GM21576 (cell line): ENCODE measurements around the gene ELMO2.
"Not testable (repeated sequence)": the region's sequence is repeated elsewhere in the genome, so short reads cannot be mapped to it uniquely, and the experiment has no call there.

Experiments used
- ATAC-seq: cut with Tn5 transposase; IDR thresholded peaks from one replicate; pipeline ENCODE4 v1.9.1; 2021; ENCODE audit warnings: mild to moderate bottlenecking, moderate library complexity; ENCODE audit not compliant: unreplicated experiment

ELMO2 gene

DNA sequence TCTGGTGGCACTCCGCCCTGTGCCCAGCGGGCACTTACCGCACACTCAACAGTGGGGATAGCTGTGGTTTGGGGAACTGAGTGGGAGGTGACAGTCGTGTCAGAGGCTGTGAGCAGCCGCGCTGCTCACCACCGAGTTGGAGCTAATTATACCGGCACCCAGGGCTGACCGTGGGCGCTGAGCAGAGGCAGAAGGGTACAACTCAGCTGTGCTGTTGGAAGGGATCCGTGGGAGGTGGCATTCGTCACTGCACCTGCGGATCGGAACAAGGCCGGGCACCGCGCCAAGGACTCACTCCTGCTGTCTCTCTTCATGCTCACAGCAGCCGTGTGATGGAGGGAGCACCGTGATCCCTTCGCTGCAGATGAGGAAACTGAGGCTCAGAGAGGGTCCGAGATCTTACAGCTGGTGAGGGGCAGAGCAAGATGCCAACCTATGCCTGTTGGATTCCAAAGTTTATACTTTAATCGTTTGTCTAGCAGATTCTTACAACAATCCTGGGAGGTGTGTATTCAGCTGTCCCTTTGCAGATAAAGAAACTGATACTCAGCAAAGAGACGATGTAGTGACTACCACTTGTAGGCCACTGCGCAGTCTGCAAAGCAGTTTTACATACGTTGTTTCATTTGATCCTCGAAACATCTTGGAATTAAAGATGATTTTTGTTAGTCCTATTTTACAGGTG lies 713 bp upstream of the ELMO2 start:
- peak; percentile 35 for ATAC-seq

DNA sequence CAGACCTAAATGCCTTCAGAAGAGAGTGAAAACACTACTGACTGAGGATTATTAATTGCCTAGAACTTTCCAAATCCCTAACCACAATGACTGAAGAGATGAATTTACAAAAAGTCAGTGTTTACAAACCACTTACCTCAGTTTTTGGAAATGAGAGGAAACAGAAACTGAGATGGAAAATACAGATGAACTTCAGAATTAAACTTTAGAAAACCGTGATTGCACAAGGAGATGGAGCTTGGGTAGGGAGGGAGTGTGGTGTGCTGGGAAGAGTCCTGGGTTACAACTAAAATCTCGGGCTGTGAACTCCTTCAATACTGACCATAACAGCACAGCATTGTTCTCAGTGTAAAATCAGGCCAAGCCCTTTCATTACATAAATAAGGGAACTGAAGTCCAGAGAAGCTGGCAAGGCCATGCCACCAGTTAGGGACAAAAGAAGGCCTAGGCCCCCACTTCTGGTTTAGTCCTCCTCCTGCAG lies 4.0 kb downstream of the ELMO2 start:
- ATAC-seq: no peak

DNA sequence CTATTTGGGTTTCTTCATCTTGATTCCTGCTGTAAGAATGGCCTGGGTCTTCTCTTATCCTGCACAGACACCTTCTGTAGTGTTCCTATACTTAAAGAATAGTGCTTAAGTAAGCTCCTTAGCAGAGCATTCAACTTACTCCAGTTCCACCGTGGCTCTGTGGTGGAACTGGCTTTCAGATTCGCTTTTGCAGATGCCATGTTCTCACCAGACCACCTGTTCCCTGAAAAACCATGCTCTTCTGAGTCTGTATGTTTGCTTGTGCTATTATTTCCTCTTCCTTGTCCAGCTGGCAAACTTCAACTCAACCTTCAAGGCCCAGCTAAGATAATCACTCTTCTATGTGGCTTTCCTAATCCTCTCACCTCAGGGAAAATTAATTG lies 4.9 kb downstream of the ELMO2 start:
- no peak for ATAC-seq

DNA sequence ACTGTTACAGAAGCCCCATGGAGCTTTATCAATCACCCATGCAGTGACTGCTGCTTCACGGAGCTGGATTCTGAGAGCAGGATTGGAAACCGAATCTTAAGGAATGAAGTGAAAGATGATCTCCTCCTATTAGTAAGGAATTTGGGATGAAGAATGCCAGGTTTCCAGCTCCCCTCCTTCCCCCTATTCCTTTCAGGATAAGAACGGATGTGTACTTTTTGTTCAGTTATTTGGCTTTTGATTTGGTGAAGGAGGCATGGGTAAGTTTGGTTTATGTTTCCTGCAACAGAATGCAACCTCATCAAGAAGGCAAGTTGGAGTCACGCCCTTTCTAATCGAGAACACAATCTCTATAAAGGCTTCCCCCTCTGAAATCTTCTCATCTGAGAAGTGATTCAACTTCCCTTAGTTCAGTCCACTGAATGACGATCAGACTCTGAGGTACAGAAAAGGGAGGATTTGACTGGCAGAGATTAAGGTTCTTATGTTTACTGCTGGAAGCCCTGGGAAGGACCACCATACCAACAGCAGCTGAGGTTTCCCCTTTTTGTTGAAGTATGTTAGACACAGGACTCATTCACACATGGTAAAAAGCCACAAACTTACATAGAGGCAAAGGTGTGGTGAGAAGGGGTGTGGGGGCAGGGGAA lies 5.5 kb downstream of the ELMO2 start:
- ATAC-seq: no peak

DNA sequence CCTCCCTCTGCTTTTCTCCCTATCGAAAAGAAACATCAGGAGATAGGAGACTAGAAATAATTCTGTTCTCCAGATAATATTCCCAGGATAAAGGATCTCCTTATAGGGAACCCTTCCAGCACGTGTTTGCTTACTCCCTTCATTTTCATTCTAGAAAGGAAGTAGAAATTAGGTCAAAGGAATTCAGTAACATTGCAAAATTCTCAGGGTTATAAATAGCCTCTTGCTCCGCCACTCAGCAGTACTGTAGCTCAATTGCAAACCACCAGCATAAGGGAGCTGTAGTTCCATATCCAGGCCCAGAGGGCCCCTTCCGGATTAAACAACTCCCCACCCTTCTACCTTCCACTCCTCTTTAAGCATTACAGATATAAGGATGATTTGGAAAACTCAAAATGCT lies 6.2 kb downstream of the ELMO2 start:
- no peak for ATAC-seq

DNA sequence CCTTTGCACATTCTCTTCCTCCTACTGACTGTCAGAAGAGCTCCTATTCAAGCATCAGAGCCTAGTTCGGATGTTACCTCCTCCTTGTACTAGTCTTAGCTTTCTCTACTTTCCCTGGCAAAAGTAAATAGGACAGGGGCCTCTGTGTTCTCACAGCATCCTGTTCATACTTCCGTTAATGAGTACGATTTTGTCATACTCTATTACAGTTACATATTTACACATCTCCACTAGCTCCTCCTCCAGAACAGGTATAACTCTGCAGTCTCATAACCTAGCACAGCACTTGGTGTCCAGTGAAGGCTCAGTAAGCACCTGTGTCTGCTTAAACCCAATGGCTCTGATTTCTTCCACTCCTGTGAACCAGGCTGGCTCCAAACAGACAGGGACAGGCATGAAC lies 7.0 kb downstream of the ELMO2 start:
- ATAC-seq: no peak

DNA sequence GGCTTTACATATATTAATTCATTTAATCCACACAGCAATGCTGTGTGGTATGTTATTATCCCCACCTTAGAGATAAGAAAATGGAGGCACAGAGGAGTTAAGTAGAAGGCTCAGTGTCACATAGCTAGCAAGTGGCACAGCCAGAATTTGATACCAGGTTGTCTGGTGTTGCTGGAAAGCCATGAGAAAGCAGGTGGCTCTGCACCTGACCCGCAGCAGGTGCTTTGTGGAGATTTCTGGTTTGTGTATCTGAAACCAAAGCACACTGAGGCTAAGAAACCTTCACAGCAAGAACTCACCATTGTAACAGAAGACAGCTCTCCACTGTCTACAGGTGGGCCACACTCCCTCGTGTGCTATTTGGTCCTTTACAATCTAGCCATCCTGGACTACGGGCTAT lies 7.5 kb downstream of the ELMO2 start:
- ATAC-seq: no peak

DNA sequence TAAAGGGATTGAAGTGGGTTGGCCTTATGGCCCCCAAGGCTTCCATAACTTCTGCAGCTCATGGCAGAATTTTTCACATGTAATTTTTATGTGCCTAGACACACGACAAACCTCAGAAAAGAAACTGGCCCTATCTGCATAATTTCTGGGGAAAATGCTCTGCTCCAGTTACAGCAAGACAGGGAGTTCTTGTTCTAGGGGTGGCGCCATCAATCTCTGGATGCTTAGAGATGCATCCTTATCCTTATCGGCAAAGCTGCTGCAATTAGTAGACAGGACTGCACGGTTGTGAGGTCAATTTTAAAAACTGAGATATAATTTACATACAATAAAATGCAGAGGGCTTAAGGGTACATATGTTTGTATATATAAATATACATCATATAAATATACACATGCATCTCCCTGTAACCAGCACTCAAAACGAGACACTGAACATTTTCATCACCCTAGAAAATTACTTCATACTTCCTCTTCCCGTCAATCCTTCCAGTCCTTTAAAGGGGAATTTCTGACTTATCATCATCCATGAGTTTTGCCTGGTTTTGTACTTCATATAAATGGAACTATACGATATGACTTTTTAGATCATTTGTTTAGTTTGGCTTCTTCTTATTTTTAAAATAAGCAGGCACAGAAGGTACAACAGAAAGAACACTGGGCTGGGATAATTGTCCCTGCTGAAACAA lies 10.2 kb downstream of the ELMO2 start:
- no peak for ATAC-seq

DNA sequence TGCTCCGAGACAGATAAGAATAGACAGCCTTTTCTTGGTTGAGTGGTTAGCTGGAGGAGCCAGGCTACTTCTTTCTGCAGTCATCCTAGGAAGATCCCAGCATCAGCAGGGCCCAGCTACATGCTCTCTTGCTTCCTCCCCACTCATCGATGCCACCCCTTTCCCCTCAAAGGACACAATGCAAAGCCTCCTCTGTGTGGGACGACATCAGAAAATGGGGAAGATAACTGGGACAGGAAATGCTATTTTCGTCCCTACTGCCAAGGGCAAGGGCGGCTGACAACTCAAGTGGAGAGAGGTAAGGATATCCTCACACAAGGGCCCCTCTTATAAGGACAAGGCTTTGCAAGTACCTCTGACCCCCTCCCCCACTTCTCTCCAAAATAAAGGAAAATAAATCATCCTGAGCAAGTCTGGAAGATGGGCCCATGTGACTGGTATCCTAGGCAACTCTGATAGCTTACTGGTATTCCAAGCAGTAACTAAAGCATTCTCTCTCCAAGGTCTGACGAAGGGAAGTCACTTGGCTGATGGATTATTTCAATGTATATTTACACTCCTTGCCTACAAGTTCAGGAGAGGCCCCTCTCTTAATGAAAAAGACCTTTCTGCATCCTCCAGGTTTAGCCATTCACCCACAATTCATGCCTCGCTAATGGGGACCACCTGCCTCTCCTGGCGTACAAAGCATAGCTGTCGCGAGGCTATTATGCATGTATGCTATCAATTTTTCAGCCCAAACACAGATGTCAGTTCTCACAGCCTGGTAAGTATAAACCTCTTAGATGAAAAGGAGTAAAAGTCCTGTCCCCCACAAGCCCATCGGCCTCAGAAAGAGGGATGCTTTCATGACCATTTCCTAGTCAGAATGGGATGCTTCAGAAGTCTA lies 11.3 kb downstream of the ELMO2 start:
- no peak for ATAC-seq

DNA sequence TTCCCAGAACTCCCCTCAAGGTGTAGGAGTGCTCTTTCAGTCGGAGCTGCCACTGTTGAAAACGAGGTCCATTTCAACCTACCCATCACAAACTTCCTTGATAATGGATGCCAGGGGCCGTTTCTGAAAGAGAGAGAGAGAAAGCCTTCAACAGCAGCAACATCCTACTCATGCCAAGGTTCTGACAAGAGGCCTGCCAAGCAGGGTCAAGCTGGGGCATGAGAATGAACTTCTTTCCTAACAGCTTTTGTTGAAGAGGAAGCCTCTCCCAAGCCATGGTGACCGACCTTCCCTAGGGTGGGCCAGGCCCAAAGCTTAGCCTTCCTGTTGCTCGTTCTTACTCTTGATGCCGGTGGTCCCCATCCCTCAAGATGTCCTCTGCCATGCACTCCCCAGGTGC lies 12.4 kb downstream of the ELMO2 start:
- no peak for ATAC-seq

DNA sequence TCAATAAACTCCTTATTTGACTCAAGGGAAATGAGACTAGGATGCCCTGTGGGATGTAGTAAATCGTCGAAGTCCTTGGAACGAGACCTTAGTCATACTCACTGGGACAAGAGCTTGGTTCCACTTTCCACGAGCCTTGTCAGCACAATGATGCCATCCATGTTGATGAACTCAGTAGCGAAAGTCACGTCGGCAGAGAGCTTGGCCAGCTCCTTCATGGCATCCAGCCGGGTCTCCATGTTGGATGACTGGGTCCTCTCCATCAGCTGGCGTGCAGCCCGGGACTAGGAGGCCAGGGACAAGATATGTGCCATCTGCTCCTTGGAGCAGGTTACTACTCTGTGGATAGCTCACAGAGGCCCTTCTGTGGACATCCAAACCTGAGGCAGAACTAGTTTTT lies 17.5 kb downstream of the ELMO2 start:
- ATAC-seq: no peak

DNA sequence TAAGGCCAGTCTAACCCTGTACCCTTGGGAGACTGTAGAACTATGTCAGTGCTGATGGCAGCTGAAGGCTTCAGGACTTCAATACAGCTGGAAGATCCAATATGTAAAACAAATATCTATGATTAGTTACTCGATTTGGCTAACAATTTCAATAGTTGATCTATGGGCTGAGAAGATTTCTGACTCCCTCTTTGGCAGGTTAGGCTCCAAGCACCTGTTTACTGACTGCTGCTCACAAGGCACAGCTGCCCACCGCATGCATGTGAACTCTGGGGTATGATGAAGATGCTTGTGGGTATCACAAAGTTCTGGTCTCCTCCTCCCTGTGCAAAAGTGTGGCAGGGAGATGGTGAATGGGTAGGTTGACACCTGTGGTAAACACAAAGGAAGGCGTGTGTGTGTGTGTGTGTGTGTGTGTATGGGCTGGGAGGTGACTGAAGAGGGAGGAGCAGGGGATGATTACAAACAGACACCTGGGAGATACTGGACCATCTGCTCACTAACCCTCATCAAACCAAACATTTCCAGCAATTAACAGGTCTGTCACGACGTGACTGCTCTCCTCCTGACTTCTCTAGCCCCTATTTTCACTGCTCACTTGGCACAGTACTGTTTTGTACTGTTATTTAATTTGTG lies 18.1 kb downstream of the ELMO2 start:
- ATAC-seq: no peak

DNA sequence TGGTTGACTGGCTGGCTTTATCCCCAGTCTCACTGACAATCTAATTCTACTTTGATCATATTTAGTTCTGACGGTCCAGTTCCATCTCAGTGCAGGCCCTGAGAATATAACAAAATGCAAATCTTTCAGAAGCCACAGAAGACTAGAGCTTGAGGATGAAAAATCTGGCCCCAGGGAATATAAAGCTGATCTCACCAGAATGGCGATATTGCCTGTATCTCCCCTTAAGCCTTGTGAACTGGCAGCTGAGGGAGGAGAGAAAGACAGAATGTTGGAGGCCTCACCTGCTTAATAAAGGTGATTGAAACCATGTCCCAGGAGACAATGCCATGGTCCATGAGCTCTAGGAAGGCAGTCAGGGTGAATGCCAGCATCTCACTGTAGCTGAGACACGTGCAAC lies 19.4 kb downstream of the ELMO2 start:
- ATAC-seq: not testable (repeated sequence)

DNA sequence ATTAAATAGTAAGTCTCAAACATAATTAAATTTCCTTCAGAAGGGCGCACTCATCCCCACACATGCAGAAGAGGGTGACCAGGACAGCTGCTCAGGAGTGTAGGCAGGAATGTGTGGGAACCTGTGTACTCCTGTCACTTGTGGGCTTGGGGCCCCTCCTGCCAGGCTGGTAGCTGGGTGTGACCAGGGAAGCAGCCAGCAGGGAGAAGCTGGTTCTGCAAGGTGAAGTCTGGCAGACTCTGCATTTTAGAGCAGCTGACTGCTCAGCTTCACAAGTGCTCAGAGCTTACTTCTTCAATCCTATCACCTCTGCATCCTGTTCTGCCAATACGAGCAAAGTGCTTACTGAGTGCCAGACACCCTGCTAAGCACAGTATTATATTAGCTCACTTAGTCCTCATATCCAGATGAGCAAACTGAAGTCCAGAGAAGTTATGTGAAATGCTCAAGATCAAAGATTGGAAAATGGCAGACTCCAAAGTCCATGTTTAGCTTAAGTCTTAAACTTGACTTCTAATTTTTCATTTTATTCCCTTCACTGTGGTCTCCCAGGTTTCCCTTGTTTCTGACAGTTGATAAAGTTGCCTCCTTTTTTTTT lies 27.9 kb downstream of the ELMO2 start:
- no peak for ATAC-seq

DNA sequence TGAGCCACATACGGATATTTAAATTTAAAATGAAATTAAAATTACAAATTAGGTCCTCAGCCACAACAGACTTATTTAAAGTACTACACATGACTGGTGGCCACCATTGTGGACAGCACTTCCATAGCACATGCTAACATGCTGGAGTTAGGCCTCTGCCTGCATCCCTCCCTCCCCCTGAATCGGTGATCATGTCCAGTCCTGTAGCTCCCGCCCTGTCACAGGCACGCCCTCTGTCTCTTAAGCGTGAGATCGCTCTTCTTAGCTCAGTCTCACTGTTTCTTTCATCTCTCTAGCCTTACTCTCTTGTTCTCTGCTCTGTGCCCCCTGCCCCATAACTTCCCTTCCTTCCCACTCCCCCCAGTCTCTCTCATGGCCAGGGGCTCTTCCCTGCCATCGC lies 28.9 kb downstream of the ELMO2 start:
- no peak for ATAC-seq

DNA sequence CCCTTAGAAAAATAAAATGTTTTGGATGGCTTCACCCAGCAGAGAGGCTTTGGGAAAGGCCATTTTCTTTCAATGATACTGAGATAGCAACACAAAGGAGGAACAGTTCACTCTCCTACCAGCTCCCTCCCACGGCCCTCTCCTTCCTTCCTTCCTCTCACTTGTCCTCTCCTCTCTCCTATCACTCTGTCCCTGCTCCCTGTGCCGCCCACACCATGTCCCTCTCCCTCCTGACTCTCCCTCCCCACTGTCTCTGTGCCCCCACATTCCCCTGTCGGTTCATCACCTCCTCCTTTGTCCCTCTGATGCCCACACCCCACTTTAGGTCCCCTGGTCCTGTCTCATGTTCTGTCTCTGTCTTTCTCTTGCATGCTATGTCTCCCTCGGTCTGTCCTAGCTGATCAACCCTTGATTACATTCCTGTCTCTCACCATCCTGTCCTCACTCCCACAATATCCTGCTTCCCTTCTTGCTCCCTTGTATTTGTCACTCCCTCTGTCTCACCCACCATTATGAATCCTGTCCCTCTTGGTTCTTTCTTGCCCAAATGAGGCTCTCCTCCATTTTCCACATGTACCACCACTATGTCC lies 30.1 kb downstream of the ELMO2 start:
- ATAC-seq: no peak

DNA sequence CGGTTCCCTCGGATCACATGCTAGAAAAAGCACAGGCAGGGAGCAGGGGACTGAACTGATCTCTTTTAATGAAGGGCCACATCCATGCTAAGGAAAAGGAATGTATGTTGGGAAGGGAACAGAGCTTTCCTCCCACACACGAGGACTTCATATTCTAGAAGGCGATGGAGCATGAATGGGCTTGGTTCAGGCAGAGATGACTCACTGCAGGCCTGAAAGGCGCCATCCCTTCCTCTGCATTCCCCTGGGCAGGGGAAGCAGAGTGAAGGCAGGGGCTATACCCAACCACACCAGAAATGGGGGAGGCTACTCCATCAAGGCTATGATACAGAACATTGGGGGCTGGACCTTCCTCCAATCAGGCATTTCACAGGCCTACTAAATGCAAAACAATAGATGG lies 30.6 kb downstream of the ELMO2 start:
- ATAC-seq: no peak

DNA sequence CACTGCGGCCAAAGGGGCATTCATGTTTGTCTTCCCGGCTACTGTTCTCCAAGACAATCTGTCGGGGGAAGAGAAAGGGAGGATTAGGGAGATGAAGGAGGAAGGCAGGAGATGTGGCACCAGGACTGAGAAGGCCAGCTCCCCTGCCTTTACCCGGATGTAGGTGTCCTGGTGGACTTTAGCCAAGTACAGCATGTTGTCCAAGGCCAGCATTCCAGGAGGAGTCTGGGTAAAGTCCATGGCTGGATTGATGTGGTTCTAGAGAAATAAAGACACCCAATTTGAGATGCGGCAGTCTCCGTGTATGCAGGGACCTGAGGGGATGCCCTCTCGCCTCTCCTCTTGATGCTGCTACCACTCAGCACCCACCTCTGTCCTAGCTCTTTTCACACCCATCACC lies 32.0 kb downstream of the ELMO2 start:
- no peak for ATAC-seq

DNA sequence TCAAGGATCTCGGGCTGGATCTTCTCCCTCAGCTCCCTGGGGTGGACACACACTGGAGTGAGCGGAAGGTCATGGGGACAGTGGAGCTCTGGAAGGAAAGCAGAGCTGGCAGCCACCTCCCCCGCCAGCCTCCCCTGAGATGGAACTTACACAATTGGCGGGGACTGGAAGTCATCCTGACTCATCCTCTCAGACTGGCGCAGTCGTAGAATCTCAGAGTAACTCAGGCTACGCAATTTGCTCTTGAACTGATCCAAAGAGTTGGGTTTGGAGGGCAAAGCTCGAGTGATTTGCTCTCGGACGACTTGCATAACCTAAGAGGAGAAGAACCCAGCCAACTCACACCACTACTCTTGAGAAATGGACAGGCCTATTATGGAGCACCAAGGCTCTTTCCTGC lies 34.8 kb downstream of the ELMO2 start:
- no peak for ATAC-seq

DNA sequence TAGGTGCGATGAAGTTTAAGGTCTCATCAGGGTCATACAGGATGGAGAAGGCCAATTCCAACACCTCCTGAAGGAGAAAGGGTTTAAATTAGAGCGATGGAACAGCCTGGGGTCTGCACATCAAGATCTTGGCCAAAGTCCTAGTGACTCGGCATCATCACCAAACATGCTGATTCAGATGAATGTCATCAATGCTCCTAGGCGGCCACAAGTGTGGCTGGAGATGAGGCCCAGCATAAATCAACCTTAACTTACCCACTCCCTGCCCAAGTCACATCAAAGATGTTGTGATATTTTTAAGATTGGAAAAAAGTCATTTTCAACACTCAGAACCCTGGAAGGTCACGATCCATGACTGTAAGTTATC lies 37.5 kb downstream of the ELMO2 start:
- no peak for ATAC-seq
